GM08714 (cell line): ENCODE data around the gene CKS1B.

Experiments used
- H3K4me3 ChIP-seq: fragments of 200-500 bp; sonication (Bioruptor generic); 2 replicates; pipeline ENCODE4 v1.5.1; 2014; ENCODE audit warnings: mild to moderate bottlenecking, low read length, inconsistent platforms
- ZNF274 ChIP-seq: IDR thresholded peaks from 2 replicates; pipeline ENCODE4 v1.6.1; 2012; ENCODE audit warnings: mild to moderate bottlenecking, low read depth, low read length

CKS1B gene

DNA sequence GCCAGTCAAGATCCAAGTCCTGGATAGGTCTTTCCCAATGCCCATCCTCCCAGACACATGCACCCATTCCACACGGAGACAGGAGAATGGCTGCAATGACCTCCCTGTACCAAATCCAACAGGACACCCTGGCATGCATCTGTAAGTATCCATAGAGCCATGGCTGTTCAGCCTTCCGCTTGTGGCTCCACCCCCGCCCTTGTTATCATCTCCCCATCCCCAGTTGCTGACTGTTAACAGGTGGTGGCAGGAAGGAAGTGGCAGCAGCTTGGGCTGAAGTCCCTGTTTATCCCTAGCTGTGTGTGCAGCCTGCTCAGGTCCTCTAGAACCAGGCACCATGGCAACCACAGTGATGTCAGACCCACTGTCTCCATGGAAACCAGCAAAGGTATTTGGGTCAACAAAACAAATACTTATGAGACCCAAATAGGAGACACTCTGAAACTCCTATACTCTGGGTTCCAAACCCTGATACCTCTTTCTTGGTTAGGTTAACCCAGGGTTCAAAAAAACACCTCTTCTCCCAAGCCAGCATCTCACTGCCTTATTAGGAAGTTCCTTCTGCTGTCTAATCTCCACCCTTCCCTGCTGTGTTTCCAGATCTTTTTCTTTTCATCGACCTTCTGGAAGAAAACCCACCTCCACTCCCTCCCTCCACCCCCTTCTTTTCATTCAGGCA, 19.3 kb upstream of the CKS1B start:
- peak overlapping the region; percentile 89 for H3K4me3 ChIP-seq
- TF ChIP-seq ZNF274: no peak

DNA sequence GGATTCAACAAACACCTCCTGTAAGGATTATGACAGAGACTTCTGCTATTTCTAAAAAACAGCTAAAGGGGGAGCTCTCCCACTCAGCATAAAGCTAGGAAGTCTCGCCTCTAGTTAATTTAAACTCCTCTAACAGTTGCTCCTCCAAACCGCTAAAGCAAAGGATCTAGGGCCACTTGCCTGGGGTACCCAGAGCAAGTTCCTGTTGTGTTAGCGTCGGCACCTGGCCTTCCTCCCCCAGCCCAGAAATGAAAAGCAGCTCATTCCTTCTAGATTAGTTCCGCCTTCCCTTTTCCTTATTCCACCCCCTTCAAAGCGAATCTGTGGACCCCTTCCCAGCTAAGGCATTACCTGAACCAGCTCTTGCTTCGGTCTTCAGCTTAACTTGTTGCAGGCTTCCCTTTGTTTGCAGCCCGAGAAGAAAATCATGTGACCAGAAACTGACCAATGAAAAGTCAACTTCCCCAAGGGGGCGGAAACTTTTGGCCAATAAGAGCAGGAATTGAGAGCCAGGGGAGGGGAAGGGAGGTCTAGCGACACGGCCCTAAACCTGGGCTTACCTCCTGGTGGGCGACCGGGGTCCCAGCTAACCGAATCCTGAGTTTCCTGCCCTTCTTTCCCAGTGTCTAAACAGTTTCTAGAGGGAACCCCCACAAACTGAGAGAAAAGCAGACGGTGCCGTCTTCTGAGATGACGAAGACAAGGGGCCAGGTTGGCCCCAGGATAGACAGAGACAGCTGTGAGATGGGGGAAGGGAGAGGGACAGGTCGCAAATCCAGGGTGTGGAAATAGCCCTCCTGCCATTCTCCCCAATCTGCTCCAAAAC, 18.6 kb upstream of the CKS1B start, which contains the start of gene PBXIP1:
Gene PBXIP1 (minus strand): TSS at position 382 of the 826 bp plus-strand sequence. CDS start 2,378 bp downstream, outside the sequence.
- TF ChIP-seq ZNF274: no peak
- H3K4me3 ChIP-seq: peak within 1 kb of the TSS; percentile 89

DNA sequence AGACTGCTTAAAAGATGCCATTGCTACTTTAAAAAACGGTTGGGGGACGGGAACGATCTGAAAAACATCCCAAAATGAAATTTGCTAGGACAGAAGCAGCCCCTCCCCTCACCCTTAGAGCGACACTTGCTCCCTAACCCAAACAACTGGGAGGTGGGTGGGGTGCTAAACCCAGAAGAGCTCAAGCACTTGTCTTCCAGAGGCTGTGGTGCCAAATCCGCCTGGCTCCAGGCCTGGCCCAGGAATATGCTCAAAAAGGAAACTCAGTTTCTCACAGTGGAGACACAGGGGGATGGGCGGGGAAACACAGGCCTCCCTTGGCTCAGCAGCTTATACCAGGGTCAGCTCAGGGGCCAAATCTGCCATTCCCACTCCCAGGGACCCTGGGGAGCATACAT, 17.9 kb upstream of the CKS1B start:
- no peak for TF ChIP-seq ZNF274

DNA sequence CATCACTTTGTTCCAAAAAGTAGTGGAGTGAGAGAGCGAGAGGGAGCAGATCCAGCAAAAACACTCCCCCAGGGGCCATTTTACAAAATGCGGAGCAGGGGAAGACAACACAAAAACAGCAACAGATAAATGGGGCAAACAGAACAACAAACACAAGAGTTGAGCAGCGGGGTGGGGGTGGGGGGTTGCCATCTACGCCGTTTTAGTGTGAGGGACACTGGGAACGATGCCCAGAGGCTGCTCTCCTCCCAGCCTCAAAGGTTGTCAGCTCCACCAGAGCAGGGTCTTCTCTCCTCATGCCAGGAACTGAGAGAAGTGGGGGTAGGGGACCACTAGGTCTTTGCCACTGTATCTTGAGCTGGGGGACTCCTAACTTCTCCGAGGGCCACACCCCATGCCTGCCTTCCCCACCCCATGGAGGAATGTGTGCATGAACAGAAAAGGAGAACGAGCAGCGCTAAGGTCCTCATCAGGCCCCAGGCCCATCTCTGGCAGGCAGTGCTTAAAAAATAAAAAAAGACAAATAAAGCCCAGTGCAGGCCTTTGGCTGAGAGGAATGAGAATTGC, 17.3 kb upstream of the CKS1B start:
- no peak for TF ChIP-seq ZNF274
- H3K4me3 ChIP-seq: no peak overlapping the region

More for the DNA sequence above, 17.9 kb upstream of the CKS1B start:
- H3K4me3 ChIP-seq: peak overlapping the region; percentile 89; the same call in 1 of the 2 replicates

DNA sequence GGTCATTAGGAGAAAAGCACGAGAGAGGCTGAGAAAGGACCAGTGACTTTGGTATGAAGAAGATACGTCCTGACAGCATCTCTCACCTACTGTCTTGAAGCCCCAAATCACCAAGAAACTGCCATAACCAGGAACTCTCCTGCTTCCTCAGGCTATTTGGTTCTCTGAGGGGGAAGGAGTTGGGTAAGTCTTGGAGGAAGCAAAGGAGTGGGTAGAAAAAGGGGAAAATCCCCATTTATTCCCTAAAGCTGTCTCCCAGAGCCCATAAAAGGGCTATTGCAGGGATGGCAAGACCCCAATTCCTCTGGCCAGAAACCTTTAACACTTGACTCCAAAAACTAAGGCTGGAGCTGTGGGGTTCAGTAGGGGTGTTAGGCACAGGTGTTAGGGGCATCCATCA, 16.4 kb upstream of the CKS1B start:
- no peak for TF ChIP-seq ZNF274
- no peak overlapping the region for H3K4me3 ChIP-seq

GRCh38 chr1:154958681-154959425, 15.6 kb upstream of the CKS1B start:
- TF ChIP-seq ZNF274: no peak
- H3K4me3 ChIP-seq: no peak overlapping the region

DNA sequence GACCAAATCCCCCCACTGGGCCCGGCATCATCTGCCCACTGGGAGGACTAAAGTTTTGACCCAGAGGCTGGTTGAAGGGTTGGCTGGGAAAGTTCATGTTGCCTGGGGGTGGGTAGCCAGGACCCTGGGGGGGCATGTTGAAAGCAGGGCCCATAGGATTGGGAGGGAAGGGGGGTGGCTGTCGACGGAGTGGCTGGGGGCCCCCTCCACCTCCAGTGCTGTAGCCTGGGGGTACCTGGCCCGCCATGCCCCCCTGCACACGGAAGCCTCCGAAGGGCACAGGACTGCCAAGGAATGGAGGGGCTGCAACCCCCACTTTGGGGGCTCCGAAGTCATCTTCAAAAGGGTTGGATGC, 15.1 kb upstream of the CKS1B start:
- H3K4me3 ChIP-seq: no peak overlapping the region
- TF ChIP-seq ZNF274: no peak

GRCh38 chr1:154960446-154961136, 13.9 kb upstream of the CKS1B start:
- H3K4me3 ChIP-seq: peak overlapping the region; percentile 86
- no peak for TF ChIP-seq ZNF274

DNA sequence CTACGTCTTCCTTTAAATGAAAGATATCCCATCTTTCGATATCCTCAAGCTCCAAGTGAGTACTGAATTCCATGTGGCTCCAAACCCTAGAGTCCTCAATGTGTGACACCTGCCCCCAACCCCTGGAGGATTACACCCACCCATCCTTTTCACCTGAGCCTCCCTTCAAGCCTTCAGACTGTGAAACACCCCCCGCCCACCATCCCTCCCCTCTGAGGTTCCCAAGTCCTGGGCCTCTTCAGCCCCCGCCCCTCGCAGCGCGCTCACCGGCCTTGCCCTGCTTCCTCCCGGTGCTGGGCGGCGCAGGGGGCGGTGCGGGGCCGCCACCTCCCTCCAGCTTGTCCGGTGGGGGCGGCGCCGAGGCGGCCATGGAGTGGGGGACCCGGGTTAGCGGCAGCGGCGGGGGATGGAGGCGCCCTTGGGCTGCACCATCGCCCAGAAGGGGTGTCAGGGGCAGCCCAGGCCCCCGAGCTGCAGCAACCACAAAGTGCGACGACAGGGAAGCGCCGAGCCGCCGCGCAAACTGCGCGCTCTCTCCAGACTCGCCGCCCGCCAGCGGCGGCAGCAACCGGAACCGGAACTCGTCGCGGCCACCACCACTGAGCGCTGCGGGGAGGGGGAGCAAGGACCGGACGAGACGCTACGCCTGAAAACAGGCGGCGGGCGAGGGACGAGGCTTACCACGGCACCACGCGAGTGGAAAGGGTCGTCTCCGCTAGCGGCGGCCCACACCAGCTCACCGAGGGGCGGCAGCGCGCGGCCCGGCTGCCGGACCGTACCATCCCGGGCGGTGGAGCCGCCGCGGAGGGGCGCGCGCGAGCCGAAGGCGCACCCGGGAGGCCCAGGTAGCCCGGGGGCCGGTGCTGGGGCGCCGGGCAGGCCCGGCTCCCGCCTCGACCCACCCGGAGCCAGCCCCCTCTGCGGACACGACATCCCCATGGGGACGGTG, 13.0 kb upstream of the CKS1B start, which contains the start of gene PYGO2:
Gene PYGO2 (minus strand): TSS at position 576 of the 949 bp plus-strand sequence. CDS start 206 bp downstream, at position 370.
- no peak for TF ChIP-seq ZNF274

GRCh38 chr1:154962156-154962749, 12.2 kb upstream of the CKS1B start:
- H3K4me3 ChIP-seq: peak overlapping the region; percentile 86
- no peak for TF ChIP-seq ZNF274

More for the DNA sequence above, 13.0 kb upstream of the CKS1B start, which contains the start of gene PYGO2:
- peak within 1 kb of the TSS; percentile 86 for H3K4me3 ChIP-seq

DNA sequence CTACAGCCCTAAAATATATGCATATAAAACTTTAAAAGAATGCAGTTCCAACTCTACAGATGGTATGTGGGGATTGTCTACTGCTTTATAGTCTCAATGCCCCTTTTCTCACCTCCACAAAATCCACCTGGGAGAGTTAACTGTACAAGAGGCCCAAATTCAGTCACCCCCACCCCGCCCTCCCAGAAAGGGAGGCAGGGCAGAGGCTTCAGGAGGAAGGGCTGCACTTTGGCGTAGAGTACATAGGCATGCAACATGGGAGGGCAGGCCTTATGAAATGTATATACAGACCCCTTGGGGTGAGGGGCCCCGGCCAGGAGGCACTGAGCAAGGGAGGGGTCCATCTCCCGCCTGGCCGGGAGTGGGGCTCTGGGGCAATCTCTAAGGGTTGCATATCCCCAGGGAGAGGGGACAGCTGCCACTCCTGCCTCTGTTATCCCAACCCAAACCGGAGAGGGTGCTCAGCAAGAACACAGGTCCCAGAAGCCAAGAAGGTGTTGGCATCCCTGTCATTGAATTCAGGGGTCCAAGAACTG, 11.6 kb upstream of the CKS1B start:
- TF ChIP-seq ZNF274: no peak

GRCh38 chr1:154963643-154964042, 10.8 kb upstream of the CKS1B start:
- TF ChIP-seq ZNF274: no peak
- H3K4me3 ChIP-seq: no peak overlapping the region

More for the DNA sequence above, 11.6 kb upstream of the CKS1B start:
- H3K4me3 ChIP-seq: peak overlapping the region; percentile 86; the same call in 1 of the 2 replicates
